ENCODE data around the gene COPG1. TPM values are rescaled to one million over a fixed set of nuclear protein-coding genes. Genes with fewer than 3 reads are reported as not detected.

The COPG1 gene
- total RNA-seq, result 159 and 173 TPM in 2 replicates

- H3K4me3 ChIP-seq (ENCODE audit: low read depth, low read length), result peak within 1 kb of the TSS; percentile 93
- DNase-seq (ENCODE audit: low read depth), result peak; percentile 43
- TF ChIP-seq CTCF (IDR thresholded peaks at IDR 0.05; ENCODE audit: insufficient read depth, low read length, poor library complexity, severe bottlenecking), result no peak
- no peaks in the 10 kb centered on the region for H3K27me3 ChIP-seq (ENCODE audit: control insufficient read depth, insufficient read depth, low read length)
- H3K36me3 ChIP-seq (ENCODE audit: control insufficient read depth, insufficient read depth, low read length), result peaks cover 6% of the 10 kb centered on the region
These were observed at the start of gene COPG1 for GRCh38 chr3:129249284-129250065. TSS of gene COPG1 (plus strand) at chr3:129249606. CDS start at chr3:129249710, 104 bp downstream.

GRCh38 chr3:129204473-129204872 lies 44.9 kb upstream of the COPG1 start:
- H3K4me3 ChIP-seq (ENCODE audit: low read depth, low read length), result no peak overlapping the region
- no peak for TF ChIP-seq CTCF (IDR thresholded peaks at IDR 0.05; ENCODE audit: insufficient read depth, low read length, poor library complexity, severe bottlenecking)
- no peak for DNase-seq (ENCODE audit: low read depth)
- no peaks in the 10 kb centered on the region for H3K36me3 ChIP-seq (ENCODE audit: control insufficient read depth, insufficient read depth, low read length)
- no peaks in the 10 kb centered on the region for H3K27me3 ChIP-seq (ENCODE audit: control insufficient read depth, insufficient read depth, low read length)

GRCh38 chr3:129205109-129205832 lies 44.1 kb upstream of the COPG1 start:
- no peaks in the 10 kb centered on the region for H3K36me3 ChIP-seq (ENCODE audit: control insufficient read depth, insufficient read depth, low read length)
- DNase-seq (ENCODE audit: low read depth), result no peak
- H3K4me3 ChIP-seq (ENCODE audit: low read depth, low read length), result no peak overlapping the region
- H3K27me3 ChIP-seq (ENCODE audit: control insufficient read depth, insufficient read depth, low read length), result no peaks in the 10 kb centered on the region
- TF ChIP-seq CTCF (IDR thresholded peaks at IDR 0.05; ENCODE audit: insufficient read depth, low read length, poor library complexity, severe bottlenecking), result no peak

GRCh38 chr3:129207479-129207878 lies 41.9 kb upstream of the COPG1 start:
- H3K27me3 ChIP-seq (ENCODE audit: control insufficient read depth, insufficient read depth, low read length), result no peaks in the 10 kb centered on the region
- no peak for DNase-seq (ENCODE audit: low read depth)
- no peaks in the 10 kb centered on the region for H3K36me3 ChIP-seq (ENCODE audit: control insufficient read depth, insufficient read depth, low read length)
- TF ChIP-seq CTCF (IDR thresholded peaks at IDR 0.05; ENCODE audit: insufficient read depth, low read length, poor library complexity, severe bottlenecking), result no peak
- H3K4me3 ChIP-seq (ENCODE audit: low read depth, low read length), result no peak overlapping the region

GRCh38 chr3:129211345-129211744 lies 38.1 kb upstream of the COPG1 start:
- no peak overlapping the region for H3K4me3 ChIP-seq (ENCODE audit: low read depth, low read length)
- TF ChIP-seq CTCF (IDR thresholded peaks at IDR 0.05; ENCODE audit: insufficient read depth, low read length, poor library complexity, severe bottlenecking), result no peak

More at GRCh38 chr3:129211345-129211744, 38.1 kb upstream of the COPG1 start:
- no peaks in the 10 kb centered on the region for H3K27me3 ChIP-seq (ENCODE audit: control insufficient read depth, insufficient read depth, low read length)
- no peaks in the 10 kb centered on the region for H3K36me3 ChIP-seq (ENCODE audit: control insufficient read depth, insufficient read depth, low read length)
- DNase-seq (ENCODE audit: low read depth), result no peak
